A549 treated with RU486 at 1 μM for 4 hours (cell line): ENCODE measurements around the gene ZNF28. TPM values are rescaled to one million over a fixed set of nuclear protein-coding genes. Genes with fewer than 3 reads are reported as not detected.

ENCODE experiments used
- total RNA-seq: library from RNA; stranded (reverse); fragments of 200-300 nt; extraction: Qiagen RNA extraction; gene quantifications from 5 replicates; pipeline ENCODE4 v1.2.3, GENCODE V29; 2022; ENCODE audit warnings: low read depth

ZNF28 gene
- 0.50 to 2.0 TPM (median 1.4 TPM) in 5 replicates for total RNA-seq

GRCh38 chr19:52821204-52821960 is at the start of gene ZNF28:
Gene ZNF28, minus strand, starts transcription at chr19:52821633. Its CDS starts 3,675 bp downstream, at chr19:52817958.

GRCh38 chr19:52857378-52858191 is 36.2 kb upstream of the ZNF28 start, which contains the start of gene ZNF468:
Gene ZNF468, minus strand, starts transcription at chr19:52857619. Its CDS starts 3,347 bp downstream, at chr19:52854272.

GRCh38 chr19:52786464-52787354 is 34.7 kb downstream of the ZNF28 start, which contains the start of gene ZNF600:
Gene ZNF600, minus strand, starts transcription at chr19:52786791. Its CDS starts 7,903 bp downstream, at chr19:52778888.

Other genes with a start within 250 kb of the ZNF28 start
- 0.06 to 0.15 TPM (median 0.15 TPM) in 3 of 5 replicates, not detected in the others for gene ZNF83, start 183.3 kb downstream of the ZNF28 start, total RNA-seq
- 2.6 to 4.5 TPM (median 2.9 TPM) in 5 replicates for gene ZNF611, start 86.6 kb downstream of the ZNF28 start, total RNA-seq
- gene ZNF600, start 34.8 kb downstream of the ZNF28 start, total RNA-seq = 0.09 to 0.56 TPM (median 0.13 TPM) in 5 replicates
- 0.39 to 0.86 TPM (median 0.61 TPM) in 5 replicates for gene ZNF468, start 36.0 kb upstream of the ZNF28 start, total RNA-seq
- not detected in 5 replicates for gene ZNF320, start 76.0 kb upstream of the ZNF28 start, total RNA-seq
- 0.02 TPM in 1 of 5 replicates, not detected in the others for gene ZNF888, start 101.8 kb upstream of the ZNF28 start, total RNA-seq
- gene ZNF816, start 141.2 kb upstream of the ZNF28 start, total RNA-seq = 0.17 to 0.20 TPM in 2 of 5 replicates, not detected in the others
- not detected in 5 replicates for gene ERVV-1, start 192.3 kb upstream of the ZNF28 start, total RNA-seq
- gene ERVV-2, start 223.1 kb upstream of the ZNF28 start, total RNA-seq = not detected in 5 replicates